Measurements from ENCODE around the gene ROBO2.
A peak's percentile ranks its signal among the peaks of the same experiment; 100 is the strongest.

Gene ROBO2

GRCh38 chr3:77039606-77040171 lies at the start of gene ROBO2:
Gene ROBO2 (plus strand): TSS chr3:77040099. CDS start chr3:77040786, 687 bp downstream.
- peak; percentile 43 for DNase-seq

- DNase-seq: no peak
Observed at GRCh38 chr3:76990606-76991005, 49.3 kb upstream of the ROBO2 start.

- no peak for DNase-seq
Observed at GRCh38 chr3:76991165-76991564, 48.7 kb upstream of the ROBO2 start.

- no peak for DNase-seq
Observed at GRCh38 chr3:76997733-76998132, 42.2 kb upstream of the ROBO2 start.

- no peak for DNase-seq
Observed at GRCh38 chr3:76998555-76998954, 41.3 kb upstream of the ROBO2 start.

- no peak for DNase-seq
Observed at GRCh38 chr3:77001062-77001701, 38.7 kb upstream of the ROBO2 start.

GRCh38 chr3:77014226-77014625 lies 25.7 kb upstream of the ROBO2 start:
- DNase-seq: no peak

- no peak for DNase-seq
Observed at GRCh38 chr3:77025471-77025870, 14.4 kb upstream of the ROBO2 start.

GRCh38 chr3:77026904-77027634 lies 12.8 kb upstream of the ROBO2 start:
- no peak for DNase-seq

- no peak for DNase-seq
Observed at GRCh38 chr3:77028005-77028404, 11.9 kb upstream of the ROBO2 start.

- DNase-seq: peak; percentile 58
Observed at GRCh38 chr3:77038468-77038929, 1.4 kb upstream of the ROBO2 start.

GRCh38 chr3:77038930-77039605 lies 831 bp upstream of the ROBO2 start:
- DNase-seq: peak; percentile 49

GRCh38 chr3:77040216-77040615 lies 317 bp downstream of the ROBO2 start:
- DNase-seq: no peak

- no peak for DNase-seq
Observed at GRCh38 chr3:77040926-77041722, 1.2 kb downstream of the ROBO2 start.

GRCh38 chr3:77041811-77042210 lies 1.9 kb downstream of the ROBO2 start:
- no peak for DNase-seq

GRCh38 chr3:77042343-77042742 lies 2.4 kb downstream of the ROBO2 start:
- DNase-seq: no peak

GRCh38 chr3:77042882-77043281 lies 3.0 kb downstream of the ROBO2 start:
- DNase-seq: no peak

- DNase-seq: no peak
Observed at GRCh38 chr3:77045686-77046085, 5.8 kb downstream of the ROBO2 start.

- DNase-seq: no peak
Observed at GRCh38 chr3:77048186-77048585, 8.3 kb downstream of the ROBO2 start.

GRCh38 chr3:77051591-77051990 lies 11.7 kb downstream of the ROBO2 start:
- DNase-seq: no peak

GRCh38 chr3:77052051-77052501 lies 12.2 kb downstream of the ROBO2 start:
- DNase-seq: no peak

Measured in NCI-H2171 (cell line).